ENCODE data around the gene TOGARAM1. TPM values are rescaled to one million over a fixed set of nuclear protein-coding genes. Genes with fewer than 3 reads are reported as not detected.

Gene TOGARAM1
- total and polyA plus RNA-seq, 2 donors (not counting 3 experiments of a cell fraction or from before 2014, with no cell fraction given), result 4.2 to 13.8 TPM

DNA sequence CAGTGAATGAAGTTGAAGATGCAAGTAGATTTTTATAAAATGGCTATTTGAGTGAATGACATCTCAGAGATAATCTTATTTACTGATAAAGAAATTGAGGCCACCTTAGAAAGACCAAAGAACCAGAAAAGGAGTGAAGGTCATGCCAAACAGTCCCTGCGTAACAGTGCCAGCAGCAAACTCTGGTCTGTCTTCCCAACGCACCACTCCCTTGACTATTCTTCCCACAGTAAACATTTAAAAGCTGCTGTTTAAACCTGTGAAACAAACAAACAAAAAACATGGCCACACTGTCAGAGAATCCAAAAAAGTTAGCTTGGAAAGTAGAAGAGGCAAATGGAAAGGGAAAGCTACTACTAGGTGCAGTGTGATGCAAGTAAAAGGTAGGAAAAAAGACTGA is 120.4 kb downstream of the TOGARAM1 start:
- no TSS peak for BruUV-seq (replicated peaks)
- H3K27me3 ChIP-seq (ENCODE audit: control insufficient read depth in 2 of 2, insufficient read depth in 2 of 2, low read length in 2 of 2), result no peaks in the 10 kb centered on the region
- no peaks in the 10 kb centered on the region for H3K36me3 ChIP-seq (ENCODE audit: control insufficient read depth in 2 of 2, extremely low read depth in 1 of 2, insufficient read depth in 2 of 2, low read length in 2 of 2)
- peaks cover 35% of the 10 kb centered on the region for H3K79me2 ChIP-seq (ENCODE audit: control insufficient read depth, insufficient read depth, low read length)
- no peak overlapping the region for H2AFZ ChIP-seq (ENCODE audit: low read depth, low read length)
- no peak overlapping the region for H3K27ac ChIP-seq (ENCODE audit: insufficient read depth, low read depth, low read length)
- H3K9me1 ChIP-seq (replicated peaks; ENCODE audit: control insufficient read depth, extremely low read depth, insufficient read depth, low read length), result no peaks in the 10 kb centered on the region
- TF ChIP-seq GATA2 (IDR thresholded peaks at IDR 0.05; ENCODE audit: insufficient read depth, insufficient read length, low read depth, low read length) (no peak), FOS (IDR thresholded peaks at IDR 0.05; ENCODE audit: borderline replicate concordance, insufficient read depth, low read length) (no peak), POLR2AphosphoS5 (IDR thresholded peaks at IDR 0.05; ENCODE audit: insufficient read depth, low read depth, low read length) (no peak), EZH2 (IDR thresholded peaks at IDR 0.05; ENCODE audit: borderline replicate concordance, low read depth, low read length, severe bottlenecking) (no peak), POLR2A (IDR thresholded peaks at IDR 0.05; ENCODE audit: low read depth, low read length) (no peak), JUN (IDR thresholded peaks at IDR 0.05; ENCODE audit: borderline replicate concordance, insufficient read depth, insufficient read length, low read depth) (no peak), MYC (IDR thresholded peaks at IDR 0.05; ENCODE audit: low read depth, low read length) (no peak)
- TF ChIP-seq, protein P1, sequence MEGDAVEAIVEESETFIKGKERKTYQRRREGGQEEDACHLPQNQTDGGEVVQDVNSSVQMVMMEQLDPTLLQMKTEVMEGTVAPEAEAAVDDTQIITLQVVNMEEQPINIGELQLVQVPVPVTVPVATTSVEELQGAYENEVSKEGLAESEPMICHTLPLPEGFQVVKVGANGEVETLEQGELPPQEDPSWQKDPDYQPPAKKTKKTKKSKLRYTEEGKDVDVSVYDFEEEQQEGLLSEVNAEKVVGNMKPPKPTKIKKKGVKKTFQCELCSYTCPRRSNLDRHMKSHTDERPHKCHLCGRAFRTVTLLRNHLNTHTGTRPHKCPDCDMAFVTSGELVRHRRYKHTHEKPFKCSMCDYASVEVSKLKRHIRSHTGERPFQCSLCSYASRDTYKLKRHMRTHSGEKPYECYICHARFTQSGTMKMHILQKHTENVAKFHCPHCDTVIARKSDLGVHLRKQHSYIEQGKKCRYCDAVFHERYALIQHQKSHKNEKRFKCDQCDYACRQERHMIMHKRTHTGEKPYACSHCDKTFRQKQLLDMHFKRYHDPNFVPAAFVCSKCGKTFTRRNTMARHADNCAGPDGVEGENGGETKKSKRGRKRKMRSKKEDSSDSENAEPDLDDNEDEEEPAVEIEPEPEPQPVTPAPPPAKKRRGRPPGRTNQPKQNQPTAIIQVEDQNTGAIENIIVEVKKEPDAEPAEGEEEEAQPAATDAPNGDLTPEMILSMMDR (IDR thresholded peaks at IDR 0.05; ENCODE audit: extremely low read depth in 1 of 2, insufficient read depth in 1 of 2, low read depth in 1 of 2, low read length in 2 of 2), result no peak
- TF ChIP-seq, protein P2, sequence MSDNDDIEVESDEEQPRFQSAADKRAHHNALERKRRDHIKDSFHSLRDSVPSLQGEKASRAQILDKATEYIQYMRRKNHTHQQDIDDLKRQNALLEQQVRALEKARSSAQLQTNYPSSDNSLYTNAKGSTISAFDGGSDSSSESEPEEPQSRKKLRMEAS (IDR thresholded peaks at IDR 0.05; ENCODE audit: insufficient read depth, insufficient read length), result no peak
- H3K4me3 ChIP-seq (replicated peaks in 1 of 3; ENCODE audit: insufficient read depth in 1 of 3, low read depth in 1 of 3, low read length in 3 of 3), result no peak overlapping the region
- dilution Hi-C loops (cut with MboI; ENCODE audit: extremely low pct_ligation_motif_present, low sequenced_read_pairs), result no loop called here
- H3K4me2 ChIP-seq (ENCODE audit: insufficient read depth, low read length), result no peak overlapping the region
- ChIA-PET POLR2A (no interaction called here), CTCF (no interaction called here)
- peaks cover 8% of the 10 kb centered on the region for H3K4me1 ChIP-seq (ENCODE audit: control insufficient read depth, extremely low read depth, insufficient read depth, low read length)
- H4K20me1 ChIP-seq (replicated peaks; ENCODE audit: control insufficient read depth, extremely low read depth, insufficient read depth, low read length), result peaks cover 3% of the 10 kb centered on the region
- H3K9ac ChIP-seq (replicated peaks; ENCODE audit: extremely low read depth, insufficient read depth, low read length), result no peak overlapping the region
- FAIRE-seq (no peak), DNase-seq (ENCODE audit: low read depth, low spot score) (no peak)
- no peaks in the 10 kb centered on the region for H3K9me3 ChIP-seq (replicated peaks; ENCODE audit: control insufficient read depth, insufficient read depth, low read length)
- intact Hi-C loops (cut with micrococcal nuclease), result loop anchor here (5.0 kb wide), 1 partner anchor 185 kb away; a partner anchor contains a TSS

Data from endothelial cell of umbilical vein (primary cell).